SW 1271 (cell line): ENCODE measurements around the gene LCN6.
"Not testable (repeated sequence)": the region's sequence is repeated elsewhere in the genome, so short reads cannot be mapped to it uniquely, and the experiment has no call there.

Experiments used
- DNase-seq, 2 experiments: peaks; one replicate each; lab custom pipeline; 2025; lab: John Stamatoyannopoulos, UW

LCN6 gene

DNA sequence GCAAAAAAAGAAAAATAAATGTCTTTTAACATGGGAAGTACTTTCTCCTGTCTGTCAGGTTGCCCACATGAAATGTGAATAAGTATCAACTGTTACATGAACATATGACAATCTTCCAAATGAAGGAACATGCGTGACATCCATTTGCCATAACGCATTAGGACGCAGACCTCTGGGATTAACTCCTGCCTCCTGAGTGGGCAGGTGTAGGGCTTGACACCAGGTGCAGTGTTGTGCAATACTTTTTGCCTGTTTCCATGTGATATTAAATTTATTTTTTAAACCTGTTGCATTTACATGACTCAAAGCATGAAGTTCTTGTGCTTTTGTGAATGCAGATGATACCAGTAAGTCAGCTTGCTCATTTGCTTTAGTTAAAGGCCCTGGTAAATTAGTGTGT, 34.1 kb upstream of the LCN6 start:
- DNase-seq, result no peak

DNA sequence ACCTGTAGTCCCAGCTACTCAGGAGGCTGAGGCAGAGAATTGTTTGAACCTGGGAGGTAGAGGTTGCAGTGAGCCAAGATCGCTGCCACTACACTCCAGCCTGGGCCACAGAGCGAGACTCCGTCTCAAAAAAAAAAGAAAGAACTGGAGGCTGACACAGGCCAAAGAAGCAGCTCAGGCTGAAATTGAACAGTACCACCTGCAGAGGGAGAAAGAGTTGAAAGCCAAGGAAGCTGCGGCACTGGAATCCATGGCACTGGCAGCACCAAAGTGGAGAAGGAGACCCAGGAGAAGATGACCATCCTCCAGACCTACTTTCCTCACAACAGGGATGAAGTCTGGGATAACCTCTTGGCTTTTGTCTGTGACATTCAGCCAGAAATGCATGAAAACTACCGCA, 31.5 kb upstream of the LCN6 start:
- DNase-seq, result peak in 1 of 2 experiments; percentile 17

DNA sequence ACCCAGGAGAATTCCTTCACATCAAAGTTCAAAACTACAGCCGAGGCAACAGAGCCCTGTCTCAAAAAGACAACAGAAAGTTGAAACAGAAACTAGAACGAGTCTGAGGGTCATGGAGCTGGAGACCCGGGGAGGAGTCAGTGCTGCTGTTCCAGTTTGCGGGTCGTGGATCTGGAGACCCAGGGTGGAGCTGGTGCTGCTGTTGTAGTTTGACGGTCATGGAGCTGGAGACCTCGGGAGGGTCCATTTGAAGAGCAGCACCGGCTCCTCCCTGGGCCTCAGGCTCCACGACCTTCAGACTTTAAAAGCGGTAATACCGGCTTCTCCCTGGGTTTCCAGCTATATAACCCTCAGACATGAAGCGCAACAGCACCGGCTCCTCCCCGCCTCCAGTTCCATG, 29.0 kb upstream of the LCN6 start:
- DNase-seq, result no peak

DNA sequence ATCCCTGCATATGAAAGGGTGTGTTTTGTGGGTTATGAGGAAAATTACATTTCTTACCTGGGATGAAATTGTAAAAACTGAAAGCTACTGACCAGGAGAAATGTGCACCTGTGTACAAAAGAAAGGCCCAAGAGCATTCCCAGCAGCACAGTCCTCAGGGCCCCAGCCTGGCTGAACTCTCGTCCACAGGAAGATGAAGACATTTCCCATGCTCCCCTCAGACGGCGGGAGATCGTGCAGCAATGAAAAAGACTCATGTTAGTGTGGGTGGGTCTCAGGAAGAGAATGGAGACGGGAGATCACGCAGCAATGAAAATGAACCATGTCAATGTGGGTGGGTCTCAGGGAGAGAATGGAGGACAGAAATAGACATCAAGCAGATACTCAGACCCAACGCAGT, 28.6 kb upstream of the LCN6 start:
- DNase-seq, result no peak

DNA sequence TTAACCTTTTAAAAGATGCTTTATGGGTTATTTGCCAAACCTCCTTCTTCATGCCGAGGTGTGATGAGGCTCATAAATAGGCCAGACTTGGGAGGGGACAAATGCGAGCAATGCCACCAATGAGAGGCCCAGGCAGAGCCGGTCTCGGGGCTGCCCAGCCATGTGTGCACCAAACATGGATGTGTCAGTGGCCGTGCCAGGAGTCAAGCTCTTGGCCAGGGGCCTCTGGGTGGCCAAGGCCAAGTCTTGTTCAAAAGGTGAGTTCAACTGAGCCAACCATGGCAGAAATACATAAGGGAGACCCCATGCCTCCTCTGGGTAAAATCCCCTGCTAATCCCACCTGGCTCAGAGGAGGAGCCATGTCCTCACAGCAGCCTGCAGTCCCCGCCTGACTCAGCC, 26.9 kb upstream of the LCN6 start:
- DNase-seq, result no peak

DNA sequence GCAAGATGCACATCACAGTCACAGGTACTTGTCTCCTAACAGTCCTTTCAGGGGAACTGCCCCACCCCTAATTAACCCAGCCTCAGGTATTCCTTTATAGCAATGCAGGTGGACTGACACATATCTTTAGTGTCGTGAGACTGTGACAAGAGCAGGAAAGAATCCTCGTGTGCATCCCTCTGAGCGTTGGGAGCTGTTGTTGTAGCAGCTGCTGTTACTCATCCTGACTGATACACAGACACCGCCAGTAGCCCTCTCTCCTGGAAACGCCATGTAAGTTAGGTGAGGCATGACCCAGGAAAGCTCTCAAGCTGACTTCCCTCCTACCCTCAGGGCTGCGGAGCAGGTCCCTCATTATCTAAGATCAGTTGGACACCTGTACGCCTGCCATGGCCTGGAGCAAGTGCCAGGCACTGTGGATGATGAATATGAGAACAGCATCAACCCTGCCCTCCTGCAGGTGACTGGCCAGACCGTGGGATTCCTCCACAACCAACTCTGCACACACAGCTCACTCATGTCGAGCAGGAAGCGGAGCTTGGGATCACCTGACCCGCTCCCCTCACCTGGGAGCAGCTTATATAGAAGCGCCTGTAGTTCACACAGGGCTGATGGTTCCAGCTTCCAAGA, 26.2 kb upstream of the LCN6 start:
- DNase-seq, result no peak

DNA sequence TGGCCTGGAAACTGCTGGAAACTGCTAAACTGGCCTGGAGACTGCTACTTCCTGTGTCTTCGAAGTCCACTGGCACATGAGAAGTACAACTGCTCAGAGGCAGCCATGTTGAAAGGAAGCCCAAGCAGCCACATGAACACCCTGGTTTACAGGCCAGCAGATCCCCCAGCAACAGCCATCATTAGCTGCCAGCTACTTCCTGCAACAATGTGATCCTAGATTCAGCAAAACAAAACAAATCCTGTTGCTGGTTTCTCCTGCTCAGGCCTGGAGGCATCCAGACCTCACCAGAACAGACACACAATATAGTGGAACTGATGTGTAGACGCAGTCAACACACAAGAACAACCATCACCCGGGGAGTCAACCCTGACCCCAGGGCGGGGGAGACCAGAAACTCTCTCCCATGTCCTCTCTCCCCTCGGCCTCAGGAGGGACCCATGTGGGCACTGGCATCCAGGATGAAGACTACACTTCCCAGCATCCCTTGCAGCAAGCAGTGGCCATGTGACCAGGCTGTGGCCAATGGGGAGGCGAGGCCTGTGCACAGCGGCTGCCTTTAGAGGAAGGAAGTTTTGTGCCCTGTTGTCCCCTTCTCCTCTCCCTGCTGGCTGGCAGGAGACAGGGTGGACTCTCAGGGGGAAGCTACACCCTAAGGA, 25.2 kb upstream of the LCN6 start:
- DNase-seq, result peak in 1 of 2 experiments; percentile 32

DNA sequence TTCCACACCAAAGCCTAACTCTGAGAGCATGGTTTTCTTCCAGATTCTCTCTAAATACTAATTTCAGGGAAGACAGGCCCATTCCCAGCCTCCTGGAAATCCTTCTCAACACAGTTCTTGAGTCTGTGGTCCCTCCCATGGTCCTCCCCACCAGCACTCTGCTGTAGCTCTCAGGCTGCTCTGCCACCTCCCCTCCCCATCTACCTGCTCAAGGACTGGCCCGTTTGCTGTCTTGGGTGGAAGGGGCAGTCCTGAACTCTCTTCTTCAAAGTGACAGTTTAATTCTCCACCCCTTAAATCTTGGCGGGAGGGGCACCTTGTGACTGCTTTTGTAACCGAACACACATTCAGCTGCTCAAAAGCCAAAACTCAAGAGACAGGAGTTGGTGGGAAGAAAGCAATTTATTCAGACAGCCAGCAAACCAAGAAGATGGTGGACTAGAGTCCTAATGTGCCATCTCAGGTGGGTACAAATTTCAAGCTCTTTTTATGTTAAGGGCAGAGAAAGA, 23.6 kb upstream of the LCN6 start:
- no peak for DNase-seq

DNA sequence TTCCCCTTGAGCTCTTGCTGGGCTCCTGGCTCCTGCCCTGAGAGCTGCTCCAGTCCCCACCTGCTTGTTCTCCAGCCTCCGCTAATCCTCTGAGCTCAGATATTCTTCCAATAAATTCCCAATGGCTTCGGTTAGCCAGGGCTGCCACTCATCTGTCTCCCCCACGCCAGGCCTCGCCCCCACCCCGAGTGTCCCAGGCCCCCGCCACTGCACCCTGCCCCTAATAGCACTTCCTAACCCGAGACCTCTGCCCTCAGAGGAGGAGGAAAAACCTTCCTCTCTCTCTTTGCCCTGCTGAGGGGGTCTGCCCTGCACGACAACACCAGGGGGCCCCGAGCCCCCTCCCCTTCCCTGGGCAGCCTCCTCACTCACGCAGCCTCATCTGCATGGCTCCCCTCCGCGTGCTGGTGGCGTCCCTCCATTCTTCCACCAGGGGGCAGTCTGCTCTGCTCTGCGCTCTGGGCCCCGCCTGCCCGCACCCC, 21.4 kb upstream of the LCN6 start:
- no peak for DNase-seq

DNA sequence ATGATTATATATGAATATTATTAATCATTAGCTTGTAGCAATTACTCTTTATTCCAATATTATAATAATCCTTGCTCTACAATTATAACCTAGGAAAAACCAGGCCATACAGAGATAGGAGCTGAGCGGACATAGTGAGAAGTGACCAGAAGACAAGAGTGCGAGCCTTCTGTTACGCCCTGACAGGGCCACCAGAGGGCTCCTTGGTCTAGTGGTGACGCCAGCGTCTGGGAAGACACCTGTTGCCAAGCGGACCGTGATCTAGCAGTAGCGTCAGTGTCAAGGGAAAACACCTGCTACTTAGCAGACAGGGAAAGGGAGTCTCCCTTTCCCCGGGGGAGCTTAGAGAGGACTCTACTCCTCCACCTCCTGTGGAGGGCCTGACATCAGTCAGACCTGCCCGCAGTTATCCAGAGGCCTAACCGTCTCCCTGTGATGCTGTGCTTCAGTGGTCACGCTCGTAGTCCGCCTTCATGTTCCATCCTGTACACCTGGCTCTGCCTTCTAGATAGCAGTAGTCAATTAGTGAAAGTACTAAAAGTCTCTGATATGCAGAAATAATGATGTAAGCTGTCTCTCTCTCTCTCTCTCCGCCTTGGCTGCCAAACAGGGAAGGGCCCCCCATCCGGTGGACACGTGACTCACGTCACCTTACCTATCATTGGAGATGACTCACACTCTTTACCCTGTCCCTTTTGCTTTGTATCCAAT, 18.2 kb upstream of the LCN6 start:
- peak; percentile 53 to 62 for DNase-seq

DNA sequence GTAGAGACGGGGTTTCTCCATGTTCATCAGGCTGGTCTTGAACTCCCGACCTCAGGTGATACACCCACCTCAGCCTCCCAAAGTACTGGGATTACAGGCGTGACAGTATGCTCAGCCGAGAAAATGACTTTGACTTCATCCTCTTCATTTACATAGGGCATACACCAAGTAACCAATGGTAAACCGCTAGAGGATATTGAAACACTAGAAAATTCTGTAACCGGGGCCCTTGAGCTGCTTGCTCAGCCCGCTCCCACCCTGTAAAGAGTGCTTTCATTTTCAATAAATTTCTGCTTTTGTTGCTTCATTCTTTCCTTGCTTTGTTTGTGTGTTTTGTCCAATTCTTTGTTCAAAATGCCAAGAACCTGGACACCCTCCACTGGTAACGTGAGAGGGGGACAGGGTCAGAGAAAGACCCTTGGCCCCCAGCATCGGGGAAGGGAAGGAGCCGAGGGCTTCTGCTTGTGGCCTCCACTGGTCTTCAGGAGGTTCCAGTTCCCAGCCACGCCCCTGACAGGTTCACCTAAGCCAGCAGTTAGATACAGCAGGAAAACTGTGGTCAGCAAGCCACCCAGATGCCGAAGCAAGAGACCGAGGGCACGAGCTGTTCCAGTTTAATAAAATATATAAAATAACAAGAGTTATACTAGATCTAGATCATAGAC, 17.6 kb upstream of the LCN6 start:
- not testable (repeated sequence) for DNase-seq

DNA sequence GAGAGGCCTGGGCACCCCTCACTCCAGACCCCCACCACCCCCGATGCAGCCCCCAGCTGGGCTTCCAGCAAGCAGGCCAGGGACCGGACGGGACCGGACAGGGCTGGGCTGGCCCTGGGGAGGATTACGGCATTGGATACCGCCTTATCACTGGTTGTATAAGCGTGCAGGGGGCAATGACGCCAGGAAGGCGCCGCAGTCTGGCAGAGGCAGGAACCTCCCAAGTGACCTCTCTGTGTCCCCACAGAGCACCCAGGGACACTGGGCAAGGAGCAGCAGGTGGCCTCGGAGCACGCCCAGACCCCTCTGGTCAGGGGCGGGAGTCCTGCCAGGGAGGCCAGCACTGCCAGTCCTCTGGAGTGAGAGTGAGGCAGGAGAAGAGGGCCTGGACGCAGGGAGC, 16.7 kb upstream of the LCN6 start:
- no peak for DNase-seq

DNA sequence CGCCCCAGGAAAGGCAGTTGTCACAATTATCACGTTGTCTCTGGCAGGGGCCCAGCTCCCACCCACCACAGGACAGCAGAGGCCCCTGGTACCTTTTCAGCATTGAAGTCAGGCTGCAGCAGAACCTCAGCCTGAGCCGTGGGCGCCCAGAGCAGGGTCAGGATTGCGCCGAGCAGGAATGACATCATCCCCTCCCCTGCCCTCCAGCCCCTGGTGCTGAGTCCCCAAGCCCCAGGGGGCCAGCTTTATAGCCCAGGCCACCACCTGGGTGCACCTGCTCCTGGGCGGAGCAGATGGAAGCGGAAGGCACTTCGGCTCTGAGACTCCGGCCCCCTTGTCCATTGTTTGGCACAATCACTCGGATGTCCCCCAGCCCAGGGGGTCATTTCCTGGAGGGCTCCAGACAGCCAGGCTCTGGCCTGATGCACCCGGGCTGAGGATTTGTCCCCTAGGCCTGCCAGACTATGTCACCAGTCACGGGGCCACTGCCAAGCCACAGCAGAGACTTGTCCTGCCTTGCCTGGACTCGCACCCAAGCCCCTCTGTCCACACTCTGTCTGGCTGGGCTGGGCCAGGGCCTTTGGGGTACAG, 16.1 kb upstream of the LCN6 start, which contains the start of gene LCN15:
TSS of gene LCN15 (minus strand) at position 218 of the 591 bp plus-strand sequence. CDS start at position 188, 30 bp downstream.
- DNase-seq, result no peak

DNA sequence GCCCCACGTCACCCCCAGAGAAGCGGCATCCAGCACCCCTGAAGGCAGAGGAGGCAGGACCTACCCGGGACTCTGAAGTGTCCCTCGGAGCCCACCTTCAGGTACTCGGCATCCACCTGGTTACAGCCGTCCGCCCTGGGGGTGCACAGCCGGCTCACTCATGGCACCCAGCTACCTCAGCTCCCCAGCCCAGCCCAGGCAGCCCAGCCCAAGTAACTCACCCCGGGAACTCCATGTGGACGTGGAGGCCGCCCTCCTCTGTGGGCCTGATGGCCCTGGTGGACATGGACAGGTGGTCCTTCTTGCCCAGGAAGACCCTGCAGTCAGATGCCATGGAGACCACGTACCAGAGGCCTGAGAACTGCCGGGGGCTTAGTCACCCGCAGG, 15.3 kb upstream of the LCN6 start:
- no peak for DNase-seq

DNA sequence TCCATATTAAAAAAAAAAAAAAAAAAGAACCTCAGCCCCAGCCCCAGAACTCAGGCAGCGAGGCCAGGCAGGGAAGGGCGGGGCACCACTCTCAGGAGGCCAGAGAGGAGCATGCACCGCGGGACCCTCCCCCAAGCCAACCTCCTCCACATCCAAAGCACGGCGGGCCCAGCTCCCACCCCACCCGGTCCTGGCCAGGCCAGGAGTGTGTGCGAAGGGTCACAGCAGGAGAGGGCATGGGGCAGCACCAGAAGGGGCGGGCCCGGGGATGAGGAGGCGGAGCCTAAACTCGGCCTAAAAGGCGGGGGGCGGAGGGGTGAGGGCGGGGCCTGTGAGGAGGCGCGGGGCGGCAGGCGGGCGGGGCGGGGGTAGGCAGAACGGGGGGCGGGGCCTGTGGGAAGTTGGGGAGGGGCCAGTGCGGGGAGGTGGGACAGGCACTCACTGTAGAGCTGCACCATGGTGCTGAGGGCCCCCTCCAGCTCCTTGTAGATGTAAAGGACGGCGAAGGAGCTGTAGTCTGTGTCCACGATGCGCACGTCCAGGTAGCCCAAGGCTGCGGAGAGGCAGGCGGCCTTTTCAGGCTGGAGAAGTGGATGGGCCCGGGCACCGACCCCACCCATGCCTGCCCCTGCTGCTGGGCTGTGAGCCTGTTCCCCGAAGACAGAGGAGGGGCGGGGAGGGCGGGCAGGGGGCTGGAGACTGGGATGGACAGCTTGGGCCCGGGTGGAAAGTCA, 14.8 kb upstream of the LCN6 start:
- peak; percentile 15 to 31 for DNase-seq

DNA sequence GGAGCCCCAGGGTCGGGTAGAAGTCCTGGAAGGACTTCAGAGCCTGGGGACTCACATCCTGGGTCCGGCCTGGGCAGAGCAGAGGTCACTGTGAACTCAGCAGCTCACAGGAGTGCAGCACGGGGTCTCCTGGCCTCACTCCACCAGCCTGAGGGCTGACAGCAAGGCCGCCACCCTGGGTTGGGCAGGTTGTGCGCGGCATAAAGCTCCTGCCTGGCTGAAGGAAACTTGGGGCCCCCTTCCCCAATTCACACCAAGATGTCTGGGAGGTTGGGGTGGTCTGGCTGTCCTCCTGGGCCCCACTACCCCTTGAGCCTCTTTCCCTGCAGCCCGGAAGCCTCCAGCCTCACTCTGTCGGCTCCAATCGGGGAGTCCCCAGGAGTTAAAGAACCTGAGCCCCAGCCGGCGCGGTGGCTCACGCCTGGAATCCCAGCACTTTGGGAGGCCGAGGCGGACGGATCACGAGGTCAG, 13.9 kb upstream of the LCN6 start:
- DNase-seq, result no peak

DNA sequence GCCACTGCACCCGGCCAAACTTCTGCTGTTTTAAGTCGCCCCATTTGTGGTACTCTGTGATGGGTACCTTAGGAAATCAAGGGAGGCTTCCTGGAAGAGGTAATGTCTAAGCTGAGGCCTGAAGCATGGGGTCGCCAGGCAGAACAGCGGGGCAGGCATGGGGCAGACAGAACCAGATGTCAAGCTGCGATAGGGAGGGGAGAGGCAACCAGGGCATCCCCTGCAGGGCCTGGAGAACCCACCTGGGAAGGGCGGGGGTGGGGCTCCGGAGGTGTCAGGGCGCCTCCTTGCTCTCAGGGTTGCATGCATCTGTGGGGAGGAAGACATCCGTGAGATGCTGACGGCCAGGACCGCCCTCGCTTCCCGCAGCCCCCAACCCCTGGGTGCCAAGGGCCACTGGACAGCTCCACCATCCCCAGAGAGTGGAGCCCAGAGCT, 13.2 kb upstream of the LCN6 start:
- no peak for DNase-seq

DNA sequence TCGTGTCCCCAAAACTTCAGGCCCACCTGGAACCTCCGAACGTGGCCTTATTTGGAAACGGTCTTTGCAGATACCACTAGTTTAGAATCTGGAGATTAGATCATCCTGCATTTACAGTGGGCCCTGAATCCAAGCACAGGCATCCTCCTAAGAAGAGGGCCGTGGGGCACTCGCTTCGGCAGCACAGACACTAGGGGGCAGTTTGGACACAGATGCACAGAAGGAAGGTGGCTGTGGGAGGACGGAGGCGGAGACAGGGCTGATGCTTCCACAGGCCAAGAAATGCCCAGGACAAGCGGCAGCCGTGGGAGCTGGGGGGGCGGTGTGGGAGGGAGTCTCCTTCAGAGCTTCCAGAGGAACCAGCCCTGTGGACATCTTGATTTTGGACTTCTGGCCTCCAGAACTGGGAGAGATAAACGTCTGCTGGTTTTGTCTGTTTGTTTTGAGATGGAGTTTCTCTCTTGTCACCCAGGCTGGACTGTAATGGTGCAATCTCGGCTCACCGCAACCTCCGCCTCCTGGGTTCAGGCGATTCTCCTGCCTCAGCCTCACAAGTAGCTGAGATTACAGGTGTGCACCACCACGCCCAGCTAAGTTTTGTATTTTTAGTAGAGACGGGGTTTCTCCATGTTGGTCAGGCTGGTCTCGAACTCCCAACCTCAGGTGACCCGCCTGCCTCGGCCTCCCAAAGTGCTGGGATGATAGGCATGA, 12.7 kb upstream of the LCN6 start:
- peak; percentile 43 to 89 for DNase-seq

DNA sequence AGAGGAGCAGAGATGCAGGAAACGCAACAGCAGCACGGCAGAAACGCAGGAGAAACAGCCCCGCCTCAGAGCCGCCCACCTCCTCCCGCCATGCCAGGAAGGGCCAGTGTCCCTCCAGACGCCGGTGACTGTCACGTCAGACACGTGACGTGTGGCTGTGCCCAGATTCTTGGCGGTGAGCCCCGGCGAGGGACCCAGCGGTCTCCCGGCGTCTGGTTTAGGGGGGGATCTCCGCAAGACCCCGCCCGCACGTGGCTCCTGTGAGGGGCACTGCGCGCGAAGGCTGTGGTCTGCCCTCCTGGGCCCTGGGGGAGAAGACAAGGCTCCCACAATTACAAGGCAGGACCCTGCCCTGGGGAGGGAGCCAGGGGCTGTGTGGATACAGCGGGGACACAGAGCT, 12.1 kb upstream of the LCN6 start:
- no peak for DNase-seq
